Measurements from ENCODE around the gene SEH1L. TPM values are rescaled to one million over a fixed set of nuclear protein-coding genes. Genes with fewer than 3 reads are reported as not detected.
"Not testable (repeated sequence)": the region's sequence is repeated elsewhere in the genome, so short reads cannot be mapped to it uniquely, and the experiment has no call there.

SEH1L gene, protein sequence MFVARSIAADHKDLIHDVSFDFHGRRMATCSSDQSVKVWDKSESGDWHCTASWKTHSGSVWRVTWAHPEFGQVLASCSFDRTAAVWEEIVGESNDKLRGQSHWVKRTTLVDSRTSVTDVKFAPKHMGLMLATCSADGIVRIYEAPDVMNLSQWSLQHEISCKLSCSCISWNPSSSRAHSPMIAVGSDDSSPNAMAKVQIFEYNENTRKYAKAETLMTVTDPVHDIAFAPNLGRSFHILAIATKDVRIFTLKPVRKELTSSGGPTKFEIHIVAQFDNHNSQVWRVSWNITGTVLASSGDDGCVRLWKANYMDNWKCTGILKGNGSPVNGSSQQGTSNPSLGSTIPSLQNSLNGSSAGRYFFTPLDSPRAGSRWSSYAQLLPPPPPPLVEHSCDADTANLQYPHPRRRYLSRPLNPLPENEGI
- 49.7 and 70.4 TPM in 2 replicates for total RNA-seq

DNA sequence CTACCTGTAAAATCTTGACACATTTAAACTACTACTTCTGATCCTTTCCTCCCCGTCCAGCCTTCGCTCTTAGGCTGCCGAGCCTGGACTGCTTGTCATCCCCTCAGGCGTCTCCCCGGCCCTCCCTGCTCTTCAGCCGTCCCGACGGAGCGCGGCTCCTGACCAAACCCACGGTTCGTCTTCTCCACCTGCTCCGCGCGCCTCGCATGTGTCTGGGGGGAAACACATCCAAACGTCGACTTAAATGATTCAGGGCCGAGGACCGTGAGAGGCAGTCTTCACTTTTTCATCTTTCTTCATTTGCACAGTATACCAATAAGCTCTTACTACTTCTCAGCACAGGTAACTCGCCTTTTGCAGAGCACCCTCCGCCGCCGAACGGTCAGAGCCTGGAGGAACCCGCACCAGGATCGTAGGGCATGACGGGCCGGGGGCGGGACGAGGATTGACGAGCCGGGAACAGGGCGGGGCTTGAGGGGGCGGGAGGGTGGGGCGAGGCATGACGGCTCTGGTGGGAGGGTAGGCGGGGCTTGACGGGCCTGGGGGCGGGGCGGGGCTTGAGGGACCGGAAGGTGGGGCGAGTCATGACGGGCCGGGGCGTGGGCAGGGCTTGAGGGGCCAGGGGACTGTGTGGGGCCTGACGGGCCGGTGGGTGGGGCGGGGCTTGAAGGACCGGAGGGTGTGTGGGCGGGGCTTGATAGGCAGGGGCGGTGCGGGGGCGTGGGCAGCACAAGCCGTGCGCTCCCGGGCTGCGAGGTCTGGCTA, at the start of gene SEH1L:
Gene SEH1L, plus strand, starts transcription at position 727 of the 765 bp plus-strand sequence. CDS start 111 bp downstream, outside the sequence.
- peak; percentile 94 for DNase-seq (ENCODE audit: low read depth, low spot score)

DNA sequence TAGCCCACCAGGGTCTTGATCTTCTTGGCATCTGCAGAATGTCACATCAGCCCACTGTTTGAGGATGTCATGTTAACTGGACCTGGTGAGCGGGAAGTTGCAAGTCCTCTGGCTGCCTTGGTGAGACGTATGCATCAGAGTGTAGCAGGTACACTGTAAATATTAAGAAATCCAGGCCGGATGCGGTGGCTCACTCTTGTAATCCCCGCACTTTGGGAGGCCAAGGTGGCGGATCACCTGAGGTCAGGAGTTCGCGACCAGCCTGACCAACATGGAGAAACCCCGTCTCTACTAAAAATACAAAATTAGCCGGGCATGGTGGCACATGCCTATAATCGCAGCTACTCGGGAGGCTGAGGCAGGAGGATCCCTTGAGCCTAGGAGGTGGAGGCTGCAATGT, 46.6 kb upstream of the SEH1L start:
- not testable (repeated sequence) for DNase-seq (ENCODE audit: low read depth, low spot score)

DNA sequence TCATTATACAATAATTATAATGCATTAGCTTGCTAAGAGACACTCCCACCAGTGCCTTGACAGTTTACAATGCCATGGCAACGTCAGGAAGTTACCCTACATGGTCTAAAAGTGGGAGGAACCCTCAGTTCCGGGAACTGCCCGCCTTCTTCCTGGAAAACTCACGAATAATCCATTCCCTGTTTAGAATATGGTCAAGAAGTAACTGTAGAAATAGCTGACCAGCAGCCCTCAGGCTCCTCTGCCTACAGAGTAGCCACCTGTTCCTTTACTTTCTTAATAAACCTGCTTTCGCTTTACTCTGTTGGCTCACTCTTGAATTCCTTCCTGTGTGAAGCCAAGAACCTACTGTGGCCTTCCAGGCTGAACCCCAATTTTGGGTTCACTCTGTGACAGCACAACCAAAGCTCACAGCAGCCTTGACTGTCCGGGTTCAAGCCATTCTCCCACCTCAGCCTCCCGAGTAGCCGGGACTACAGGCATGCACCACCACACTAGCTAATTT, 43.7 kb upstream of the SEH1L start:
- DNase-seq (ENCODE audit: low read depth, low spot score), result no peak

DNA sequence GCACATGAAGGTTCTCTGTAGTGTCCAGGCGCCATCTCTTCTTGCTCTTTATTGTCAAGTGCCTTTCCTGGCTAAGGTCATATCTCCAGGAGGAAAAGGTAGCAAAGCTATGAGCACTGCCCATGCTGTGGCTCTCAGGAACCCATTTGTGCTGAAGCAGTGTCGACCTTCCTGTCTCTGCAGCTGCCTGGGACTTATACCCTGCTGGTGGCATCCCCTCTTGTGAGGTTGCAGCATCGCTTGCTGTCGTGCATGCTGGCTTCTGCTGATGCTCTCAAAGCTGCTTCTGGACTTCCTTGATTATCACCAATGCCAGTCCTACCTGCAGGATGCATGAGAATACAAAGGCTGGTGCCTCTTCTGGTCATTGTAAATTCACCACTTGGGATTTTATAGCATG, 41.7 kb upstream of the SEH1L start:
- DNase-seq (ENCODE audit: low read depth, low spot score), result no peak

DNA sequence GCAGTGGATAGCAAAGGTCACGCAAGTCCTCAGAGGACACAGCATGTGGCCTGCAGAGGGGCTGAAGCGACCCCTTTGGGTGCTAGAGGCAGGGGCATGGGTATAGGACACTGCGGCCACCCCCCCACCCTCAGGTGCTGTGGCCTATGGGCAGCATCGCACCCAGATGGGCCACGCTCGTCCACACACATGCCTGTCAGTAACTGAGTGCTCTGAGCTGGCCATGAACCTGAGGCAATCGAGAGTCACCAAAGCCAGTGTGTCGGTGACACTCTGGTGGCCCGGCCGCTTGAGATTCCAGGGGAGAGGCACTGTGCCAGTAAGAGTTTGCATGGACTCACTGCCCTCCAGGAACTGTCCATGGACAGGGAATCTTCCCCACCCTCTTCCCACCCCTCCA, 41.0 kb upstream of the SEH1L start:
- DNase-seq (ENCODE audit: low read depth, low spot score), result no peak

DNA sequence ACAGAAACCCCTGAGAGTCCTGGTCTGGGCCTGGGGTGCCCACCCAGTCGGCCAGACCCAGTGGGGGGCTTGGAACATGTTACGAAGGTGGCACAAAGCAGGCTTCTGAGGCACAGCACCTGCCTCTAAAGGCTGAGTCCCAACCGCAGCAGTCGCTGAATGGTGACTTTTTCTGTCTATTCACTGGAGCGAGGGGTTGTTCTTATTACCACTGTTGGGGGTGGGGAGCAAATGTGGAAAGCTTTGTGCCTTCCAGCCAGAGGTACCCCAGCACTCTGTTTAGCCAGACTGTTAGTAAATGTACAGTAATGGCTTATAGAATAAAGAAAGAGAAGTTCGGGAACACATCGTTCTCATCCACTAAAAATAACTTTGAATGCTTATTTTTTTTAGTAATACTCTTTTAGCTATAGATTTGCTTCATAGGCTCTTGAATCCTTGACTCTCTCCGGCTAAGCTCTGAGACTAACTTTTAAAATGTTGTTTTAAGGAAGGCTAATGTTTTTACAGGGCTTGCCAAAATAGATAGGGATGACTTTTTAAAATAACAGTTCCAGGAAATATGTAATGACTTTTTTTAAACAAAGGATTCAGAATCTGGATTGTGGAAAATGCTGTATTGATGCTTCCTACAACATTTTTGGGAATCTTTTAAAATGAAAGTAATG, 40.4 kb upstream of the SEH1L start:
- no peak for DNase-seq (ENCODE audit: low read depth, low spot score)

DNA sequence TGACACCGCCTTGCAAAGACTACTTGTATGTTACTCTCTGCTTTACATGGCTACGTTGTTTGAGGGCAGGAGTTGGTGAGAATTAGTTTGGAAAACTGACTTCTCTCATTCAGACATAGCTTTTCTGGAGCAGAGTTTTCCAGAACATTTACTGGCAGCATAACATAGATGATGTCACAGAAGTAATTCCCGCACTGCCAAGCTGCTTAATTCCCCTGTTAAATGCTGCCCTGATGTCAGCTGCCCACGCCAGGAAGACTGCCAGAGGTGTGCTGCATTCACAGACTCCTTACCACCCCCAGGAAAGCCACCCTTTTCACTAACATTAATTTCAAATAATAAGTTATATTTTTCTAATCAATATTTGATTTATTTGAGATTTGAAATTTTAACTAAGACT, 39.1 kb upstream of the SEH1L start:
- DNase-seq (ENCODE audit: low read depth, low spot score), result no peak

DNA sequence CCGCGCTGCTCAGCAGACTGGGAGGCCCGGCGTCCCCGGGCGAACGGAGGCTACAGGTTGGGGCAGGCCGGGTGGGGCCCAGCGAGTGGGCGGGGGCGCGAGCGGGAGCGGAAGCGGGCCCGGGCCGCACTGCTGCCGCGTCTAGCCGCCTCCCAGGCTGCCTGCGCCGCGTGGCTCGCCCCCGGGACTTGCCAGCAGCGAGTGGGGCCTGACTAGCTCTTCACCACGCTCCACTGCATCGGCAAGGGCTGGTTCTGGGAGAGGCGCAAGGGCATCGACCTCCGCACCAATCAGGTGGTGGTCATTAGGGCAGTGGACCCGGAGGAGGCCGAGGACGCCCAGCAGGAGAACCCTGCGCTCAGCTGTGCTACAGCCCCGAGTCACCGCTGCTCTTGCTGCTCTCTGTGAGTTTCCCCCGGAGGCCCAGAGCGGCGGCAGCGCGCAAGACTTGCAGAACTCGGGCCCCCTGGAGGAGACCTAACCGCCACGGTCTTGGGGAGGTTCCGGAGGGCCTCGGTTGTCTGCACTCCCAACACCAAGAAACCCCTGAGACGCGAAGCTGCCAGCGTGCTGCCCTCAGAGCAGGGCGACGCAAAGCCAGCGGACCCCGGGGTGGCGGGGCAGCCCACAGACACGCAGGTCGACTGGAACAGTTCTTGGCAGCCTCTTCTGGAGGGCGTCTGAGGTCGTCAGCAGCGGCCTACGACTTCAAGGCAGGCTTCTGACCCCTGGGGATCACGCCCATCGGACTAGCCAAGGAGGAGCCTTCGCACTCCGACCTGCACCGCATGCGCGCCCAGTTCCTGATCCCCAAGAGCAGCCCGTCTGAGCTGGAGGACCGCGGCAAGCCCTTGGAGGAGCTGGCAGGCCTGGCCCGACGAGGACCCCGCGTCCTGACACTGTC, 36.5 kb upstream of the SEH1L start:
- DNase-seq (ENCODE audit: low read depth, low spot score), result no peak

DNA sequence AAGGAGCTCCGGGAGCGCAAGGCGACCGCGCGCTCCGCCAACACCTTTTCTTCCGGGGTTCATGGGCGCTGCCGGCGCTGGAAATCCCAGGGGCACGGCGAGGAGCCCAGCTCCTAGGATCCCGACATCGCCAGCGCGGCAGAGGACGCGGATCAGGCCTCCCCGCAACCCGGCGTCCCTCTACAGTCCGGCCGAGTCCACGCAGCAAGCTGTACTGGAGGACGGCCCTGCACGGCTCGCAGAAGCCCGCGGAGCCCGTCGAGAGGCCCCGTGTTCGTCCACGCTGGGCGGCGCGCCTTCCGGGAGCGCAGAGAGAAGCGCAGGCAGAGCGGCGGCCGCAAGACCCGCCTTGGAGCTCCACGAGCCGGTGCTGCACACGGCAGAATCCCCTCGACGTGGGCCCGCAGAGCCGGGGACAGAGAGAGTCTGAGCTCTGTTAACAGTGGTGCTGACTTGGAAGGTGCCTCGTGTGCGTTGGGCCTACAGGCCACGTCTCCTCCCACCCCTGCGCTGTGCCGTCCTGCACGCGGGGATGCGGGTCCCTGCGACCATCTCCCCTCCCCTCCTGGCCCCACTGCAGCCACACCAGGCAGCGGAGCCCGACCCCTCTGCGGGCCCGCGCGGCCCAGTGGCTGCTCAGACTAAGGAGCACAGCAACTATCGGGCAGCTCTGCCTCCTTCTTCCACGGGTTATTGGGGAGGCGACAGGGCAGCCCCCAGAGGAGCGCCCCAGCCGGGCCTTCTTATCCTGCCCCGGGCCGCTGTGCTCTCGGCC, 35.7 kb upstream of the SEH1L start:
- no peak for DNase-seq (ENCODE audit: low read depth, low spot score)

DNA sequence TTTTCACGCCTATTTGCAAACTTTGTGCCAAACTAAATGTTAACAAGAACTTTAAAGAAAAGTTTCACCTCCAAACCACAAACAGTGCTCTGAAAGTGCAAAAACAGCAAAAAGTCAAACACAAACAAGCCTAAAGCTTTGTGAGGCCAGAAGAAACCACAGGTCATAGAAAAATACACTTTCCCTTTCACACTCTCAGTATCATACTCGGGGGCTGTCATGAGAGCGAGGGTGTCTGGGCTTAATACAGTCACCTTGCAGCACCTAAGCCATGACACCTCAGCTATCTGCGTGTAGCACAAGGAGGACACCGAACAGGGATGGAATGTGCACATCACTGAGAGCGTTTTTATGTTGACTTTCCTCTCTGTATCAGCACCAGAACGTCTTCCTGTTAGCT, 26.6 kb upstream of the SEH1L start:
- no peak for DNase-seq (ENCODE audit: low read depth, low spot score)

DNA sequence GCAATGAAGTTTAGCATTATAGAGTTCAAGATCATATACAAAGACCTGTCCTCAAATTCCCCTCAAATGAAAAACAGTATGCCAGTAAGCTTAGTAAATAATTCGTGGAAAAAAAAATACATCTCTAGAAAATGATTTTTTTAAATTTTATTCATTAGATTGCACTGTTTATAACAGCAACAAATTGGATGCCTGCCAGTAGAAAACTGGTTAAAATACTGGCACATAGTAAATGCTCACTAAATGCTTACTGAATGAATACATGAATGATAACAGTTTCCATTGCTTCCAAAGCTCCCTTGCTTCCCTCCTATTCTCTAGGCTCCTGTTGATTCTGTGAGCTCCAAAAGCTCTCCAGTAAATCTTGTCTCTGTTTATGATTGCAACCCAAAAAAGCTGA, 25.5 kb upstream of the SEH1L start:
- DNase-seq (ENCODE audit: low read depth, low spot score), result no peak

DNA sequence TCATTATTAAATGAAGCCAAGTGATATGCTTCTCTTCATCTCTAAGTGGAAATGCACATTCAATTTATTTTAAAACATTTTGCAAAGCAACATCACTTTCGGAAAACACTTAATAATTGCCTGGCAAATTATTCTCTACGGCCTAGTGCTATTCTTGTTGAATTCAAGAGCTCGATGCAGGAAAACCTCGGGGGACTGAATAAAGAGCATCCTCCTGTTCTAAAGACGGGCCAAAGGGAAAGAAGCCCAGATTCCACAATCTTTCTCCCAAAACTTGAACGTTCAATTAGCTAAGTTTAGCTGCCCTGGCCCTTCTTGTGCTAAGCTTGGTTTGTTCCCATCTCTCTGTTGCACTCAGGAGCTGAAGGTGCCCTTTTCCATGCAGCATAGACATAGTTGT, 23.2 kb upstream of the SEH1L start:
- DNase-seq (ENCODE audit: low read depth, low spot score), result no peak

DNA sequence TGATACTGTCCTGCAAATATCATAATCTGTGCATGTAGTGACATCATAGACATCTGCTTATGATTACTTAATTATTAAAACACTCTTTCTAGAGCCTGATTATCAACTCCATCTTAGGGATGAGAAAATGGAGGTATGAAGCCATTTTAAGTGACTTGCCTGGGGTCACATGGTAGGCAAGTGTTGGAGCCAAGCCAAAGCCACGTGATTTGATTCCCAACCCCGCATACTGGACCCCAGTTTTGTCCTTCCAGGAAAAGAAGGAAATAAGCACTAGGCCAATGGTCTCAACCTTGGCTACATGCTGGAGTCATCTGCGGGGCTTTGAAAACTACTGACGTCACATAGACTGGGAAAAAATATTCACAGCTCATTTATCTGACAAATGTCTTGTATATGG, 19.6 kb upstream of the SEH1L start:
- DNase-seq (ENCODE audit: low read depth, low spot score), result no peak

DNA sequence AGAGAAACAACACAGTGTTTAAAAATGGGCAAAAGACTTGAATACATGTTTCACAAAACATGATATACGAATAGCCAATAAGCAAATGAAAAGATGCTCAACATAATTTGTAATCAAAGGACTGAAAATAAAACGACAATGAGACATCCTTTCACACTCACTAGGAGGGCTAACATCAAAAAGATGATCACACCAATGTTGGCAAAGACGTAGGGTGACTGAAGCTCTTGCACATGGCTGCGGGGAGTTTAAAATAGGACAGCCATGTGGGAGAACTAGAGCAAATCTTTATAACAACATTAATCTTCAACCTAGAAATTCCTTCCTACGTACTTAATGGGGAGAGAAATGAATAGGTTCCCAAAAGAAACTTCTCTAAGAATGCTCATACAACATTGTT, 19.2 kb upstream of the SEH1L start:
- no peak for DNase-seq (ENCODE audit: low read depth, low spot score)

DNA sequence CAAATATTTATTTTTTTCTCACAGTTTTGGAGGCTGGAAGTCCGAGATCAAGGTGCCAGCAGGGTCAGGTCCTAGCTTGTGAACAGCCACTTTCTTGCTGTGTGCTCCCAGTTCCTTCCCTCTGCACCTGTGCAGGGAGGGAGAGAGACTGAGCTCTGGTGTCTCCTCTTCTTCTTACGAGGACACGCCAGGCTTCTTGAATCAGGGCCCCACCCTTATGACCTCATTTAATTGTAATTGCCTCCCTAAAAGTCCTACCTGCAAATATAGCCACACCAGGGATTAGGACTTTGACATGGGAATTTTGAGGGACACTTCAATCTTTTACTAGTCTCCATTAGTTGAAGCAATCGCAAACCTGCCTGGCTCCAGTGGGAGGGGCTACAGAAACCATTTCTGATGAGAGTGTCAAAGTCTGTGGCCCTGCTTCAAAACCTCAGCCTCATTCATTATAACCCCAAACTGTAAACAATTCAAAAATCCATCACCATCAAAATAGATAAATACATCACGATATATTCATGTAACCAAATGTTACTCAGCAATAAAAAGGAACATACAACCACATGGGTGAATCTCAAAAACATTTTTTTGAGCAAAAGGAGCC, 18.2 kb upstream of the SEH1L start:
- no peak for DNase-seq (ENCODE audit: low read depth, low spot score)

DNA sequence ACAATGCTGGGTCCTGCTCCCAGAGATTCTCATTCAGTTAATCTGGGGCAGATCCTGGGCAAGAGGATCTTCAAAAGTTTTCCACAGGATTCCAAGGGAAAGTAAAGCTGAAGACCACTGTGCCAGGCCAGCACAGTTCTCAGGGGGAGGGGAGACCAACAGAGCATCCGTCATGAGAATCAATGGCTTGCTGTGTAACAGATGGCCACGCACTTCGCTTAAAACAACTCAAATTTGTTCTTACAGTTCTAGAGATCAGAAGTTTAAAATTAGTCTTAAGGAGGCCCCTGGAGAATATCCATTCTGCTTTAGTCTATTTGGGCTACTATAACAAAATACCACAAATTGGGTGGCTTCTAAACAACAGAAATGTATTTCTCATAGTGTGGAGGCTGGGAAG, 17.4 kb upstream of the SEH1L start:
- DNase-seq (ENCODE audit: low read depth, low spot score), result no peak

DNA sequence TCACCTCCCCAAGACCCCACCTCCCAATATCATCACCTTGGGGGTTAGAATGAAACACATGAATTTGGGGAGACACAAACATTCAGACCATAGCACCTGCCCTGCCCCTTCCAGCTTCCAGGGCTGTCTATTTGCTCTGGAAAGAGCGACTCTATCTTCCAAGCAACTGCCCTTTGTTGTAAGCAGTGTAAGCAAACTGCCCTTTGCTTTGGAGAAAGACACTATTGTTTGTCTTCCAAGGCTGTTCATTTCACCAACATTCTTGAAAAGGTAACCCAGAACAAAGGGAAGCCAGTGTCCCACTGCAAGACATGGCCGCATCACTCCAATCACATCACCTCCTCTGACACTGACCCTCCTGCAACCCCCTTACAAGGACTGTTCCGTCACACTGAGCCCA, 16.9 kb upstream of the SEH1L start:
- no peak for DNase-seq (ENCODE audit: low read depth, low spot score)

DNA sequence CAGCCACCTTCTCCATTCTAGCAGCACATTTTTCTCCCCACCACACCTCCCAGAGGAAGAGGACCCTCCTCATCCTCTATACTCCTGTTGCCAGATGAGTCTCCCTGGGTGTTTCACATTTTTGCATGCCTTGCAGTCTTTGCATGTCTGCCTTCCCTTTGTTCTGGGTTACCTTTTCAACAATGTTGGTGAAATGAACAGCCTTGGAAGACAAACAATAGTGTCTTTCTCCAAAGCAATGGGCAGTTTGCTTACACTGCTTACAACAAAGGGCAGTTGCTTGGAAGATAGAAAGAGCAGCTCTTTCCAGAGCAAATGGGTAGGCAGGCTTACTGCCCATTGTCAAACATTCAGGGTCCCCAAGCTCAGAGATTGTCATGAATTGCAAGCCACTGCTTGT, 14.5 kb upstream of the SEH1L start:
- no peak for DNase-seq (ENCODE audit: low read depth, low spot score)

DNA sequence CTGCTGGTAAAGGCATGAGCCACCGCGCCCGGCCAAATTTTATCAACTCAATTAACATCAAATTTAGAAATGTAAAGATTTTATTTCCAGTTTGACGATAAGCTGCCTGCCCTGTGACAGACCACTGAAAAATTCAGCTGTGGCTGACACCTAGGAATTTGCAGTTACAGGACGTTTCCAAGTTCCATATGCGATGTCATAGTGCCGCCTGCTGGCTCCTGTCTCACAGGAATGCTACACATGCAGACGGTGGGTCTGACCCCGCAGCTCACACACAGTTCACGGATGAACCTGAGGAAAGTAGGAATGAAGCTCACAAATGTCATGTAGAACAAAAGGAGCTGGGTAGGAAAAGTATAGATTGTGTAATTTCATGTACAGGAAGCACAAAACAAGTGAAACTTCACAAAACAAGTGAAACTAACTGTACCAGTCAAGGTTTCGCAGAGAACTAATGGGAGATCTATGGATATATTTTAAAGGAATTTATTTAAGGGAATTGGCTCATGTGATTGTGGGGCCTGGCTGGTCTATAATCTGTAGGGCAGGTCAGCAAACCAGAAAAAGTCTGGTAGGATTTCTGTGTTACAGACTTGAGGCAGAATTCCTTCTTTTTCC, 13.2 kb upstream of the SEH1L start:
- DNase-seq (ENCODE audit: low read depth, low spot score), result peak; percentile 57
